HepG2 (cell line): ENCODE data around the gene PPIG.

ENCODE experiments used
- GABPA ChIP-seq, 2 experiments: IDR thresholded peaks; 2 replicates each; pipeline ENCODE4 v1.6.1; 2011 to 2016; ENCODE audit warnings: low read depth in 2 of 2, low read length in 1 of 2, missing biosample characterization in 1 of 2, missing genetic modification characterization in 1 of 2
- RELA ChIP-seq: sonication (generic); formaldehyde crosslinking; IDR thresholded peaks from 2 replicates; pipeline ENCODE4 v1.4.0; 2020; ENCODE audit warnings: missing genetic modification reagents

- TF ChIP-seq RELA (CRISPR knock-in tag) = no peak
- no peak for TF ChIP-seq GABPA (IDR thresholded peaks at IDR 0.05; ENCODE audit: low read depth, low read length)
- TF ChIP-seq GABPA (CRISPR knock-in tag; IDR thresholded peaks at IDR 0.05; ENCODE audit: low read depth) = no peak
These were observed 15.4 kb downstream of the PPIG start for GRCh38 chr2:169599568-169599967.
